Stimulated activated CD4-positive, alpha-beta T cell treated with anti-CD3 and anti-CD28 coated beads, Interleukin-2, amount 100 ng/mL, for 24 hours (primary cell): ENCODE results near the gene YWHAG.
"Not testable (repeated sequence)": the region's sequence is repeated elsewhere in the genome, so short reads cannot be mapped to it uniquely, and the experiment has no call there.

Source experiments
- DNase-seq, 2 donors: peaks; one replicate each; pipeline ENCODE4 v3.0.0-alpha.2; 2020

Gene YWHAG

GRCh38 chr7:76358481-76359110, at the start of gene YWHAG:
Gene YWHAG, minus strand, starts transcription at chr7:76358991. Its CDS starts 183 bp downstream, at chr7:76358808.
- DNase-seq: peak; percentile 89 to 90

DNA sequence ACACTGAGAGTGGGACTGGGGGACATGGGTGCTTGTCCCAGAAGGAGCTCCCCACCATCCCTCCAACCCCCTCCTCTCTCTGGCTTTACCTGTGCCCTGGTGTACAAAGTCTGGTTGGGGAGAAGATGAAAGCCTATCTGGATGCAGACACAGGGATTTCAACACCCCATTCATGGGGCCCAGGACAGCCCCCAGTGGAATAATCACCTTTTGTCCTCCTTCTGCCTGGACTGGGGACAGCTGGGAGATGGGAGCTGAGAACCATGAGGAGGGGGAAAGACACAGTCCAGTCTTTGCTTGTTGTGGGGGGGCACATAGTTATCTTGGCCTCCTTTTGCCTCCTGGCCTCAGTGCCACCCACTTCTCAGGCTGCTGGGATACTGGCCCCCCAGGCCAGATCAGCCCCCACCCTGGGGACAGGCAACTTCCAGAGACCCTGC, 49.4 kb upstream of the YWHAG start:
- no peak for DNase-seq

DNA sequence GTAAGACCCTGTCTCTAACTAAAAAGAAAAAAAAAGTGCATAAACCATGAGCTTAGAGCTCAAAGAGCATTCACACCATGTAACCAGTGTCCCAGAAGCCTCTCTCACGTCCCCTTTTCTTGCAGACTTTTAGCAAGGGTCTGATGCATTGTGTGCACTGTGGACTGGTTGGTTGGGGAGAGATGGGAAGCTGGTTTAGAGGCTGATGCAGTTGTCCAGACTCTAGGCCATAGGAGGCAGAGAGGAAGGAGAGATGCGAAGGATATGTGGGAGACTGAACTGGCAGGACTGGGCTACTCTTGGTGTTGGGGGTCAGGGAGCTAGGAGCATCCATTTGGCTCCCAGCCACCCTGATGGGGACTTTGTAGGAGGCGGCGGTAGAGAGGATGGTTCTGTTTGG, 48.9 kb upstream of the YWHAG start:
- no peak for DNase-seq

DNA sequence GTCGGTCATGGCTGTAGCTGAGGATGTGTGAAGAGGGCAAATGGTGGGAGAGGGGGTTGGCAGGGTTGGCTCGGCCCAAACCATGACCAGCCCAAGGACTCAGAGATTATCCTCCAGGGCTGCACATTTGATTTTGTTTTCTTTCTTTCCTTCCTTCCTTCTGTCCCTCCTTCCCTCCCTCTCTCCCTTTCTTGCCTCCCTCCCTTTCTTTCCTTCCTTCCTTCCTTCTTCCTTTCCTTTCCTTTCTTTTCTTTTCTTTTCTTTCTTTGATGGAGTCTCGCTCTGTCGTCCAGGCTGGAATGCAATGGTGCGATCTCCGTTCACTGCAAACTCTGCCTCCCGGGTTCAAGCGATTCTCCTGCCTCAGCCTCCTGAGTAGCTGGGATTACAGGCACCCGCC, 46.9 kb upstream of the YWHAG start:
- DNase-seq: no peak

DNA sequence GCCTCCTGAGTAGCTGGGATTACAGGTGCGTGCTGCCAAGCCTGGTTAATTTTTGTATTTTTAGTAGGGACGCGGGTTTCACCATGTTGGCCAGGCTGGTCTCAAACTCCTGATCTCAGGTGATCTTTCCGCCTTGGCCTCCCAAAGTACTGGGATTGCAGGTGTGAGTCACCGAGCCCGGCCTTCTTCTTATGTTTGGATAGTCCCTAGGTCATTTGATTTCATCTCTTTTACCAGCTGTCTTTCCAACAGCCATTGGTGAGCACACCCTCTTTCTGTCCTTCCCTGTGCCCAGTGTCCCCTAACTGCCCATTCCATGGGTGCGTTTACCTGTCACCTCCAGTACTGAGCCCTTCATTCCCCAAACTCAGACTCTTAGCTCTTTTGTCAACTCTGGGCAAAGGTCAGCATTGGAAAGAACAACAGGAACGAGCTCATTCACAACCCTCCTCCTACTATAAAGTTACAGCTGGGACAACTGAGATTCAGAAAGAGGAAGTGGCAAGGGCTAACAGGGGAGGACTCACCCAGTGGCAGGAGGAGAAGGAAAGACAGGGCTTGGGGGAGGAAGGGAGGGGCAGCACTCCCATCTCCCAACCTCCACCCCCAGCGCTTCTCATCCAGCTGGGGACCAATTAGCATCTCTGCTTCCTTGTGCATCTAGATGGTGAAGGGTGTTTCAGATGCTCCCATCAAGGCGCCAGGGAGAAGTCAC, 45.1 kb upstream of the YWHAG start:
- DNase-seq: no peak

GRCh38 chr7:76403097-76403496, 44.3 kb upstream of the YWHAG start:
- DNase-seq: not testable (repeated sequence)

DNA sequence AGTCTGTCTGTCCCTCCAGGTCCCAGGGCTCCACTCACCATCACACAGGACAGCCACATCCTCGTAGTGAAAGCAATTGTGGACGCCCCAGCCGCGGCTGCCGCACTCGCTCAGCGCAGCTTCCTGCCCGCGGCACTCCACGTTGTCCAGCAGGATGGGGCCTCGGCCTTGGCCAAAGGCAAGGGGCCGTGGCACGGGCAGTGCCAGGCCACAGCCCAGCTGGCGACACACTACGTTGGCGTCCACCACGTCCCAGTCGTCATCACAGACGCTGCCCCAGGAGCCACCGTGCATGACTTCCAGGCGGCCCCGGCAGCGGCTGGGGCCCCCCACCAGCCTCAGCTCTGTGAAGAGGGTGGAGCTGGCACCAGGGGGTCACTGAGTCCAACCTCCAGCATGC, 41.5 kb upstream of the YWHAG start:
- no peak for DNase-seq

GRCh38 chr7:76397409-76398183, 38.8 kb upstream of the YWHAG start:
- peak; percentile 82 to 88 for DNase-seq

- no peak for DNase-seq
Observed at GRCh38 chr7:76396864-76397263, 38.1 kb upstream of the YWHAG start.

GRCh38 chr7:76395965-76396726, 37.4 kb upstream of the YWHAG start:
- no peak for DNase-seq

DNA sequence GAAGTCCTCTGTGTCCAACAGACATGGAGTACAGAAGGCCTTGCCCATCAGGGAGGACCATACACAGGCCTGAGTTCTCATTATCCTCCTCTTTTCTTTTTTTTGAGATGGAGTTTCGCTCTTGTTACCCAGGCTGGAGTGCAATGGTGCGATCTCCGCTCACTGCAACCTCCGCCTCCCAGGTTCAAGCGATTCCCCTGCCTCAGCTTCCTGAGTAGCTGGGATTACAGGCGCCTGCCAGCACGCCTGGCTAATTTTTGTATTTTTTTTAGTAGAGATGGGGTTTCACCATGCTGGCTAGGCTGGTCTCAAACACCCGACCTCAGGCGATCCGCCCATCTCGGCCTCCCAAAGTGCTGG, 36.8 kb upstream of the YWHAG start:
- not testable (repeated sequence) for DNase-seq

GRCh38 chr7:76394957-76395356, 36.2 kb upstream of the YWHAG start:
- DNase-seq: no peak

DNA sequence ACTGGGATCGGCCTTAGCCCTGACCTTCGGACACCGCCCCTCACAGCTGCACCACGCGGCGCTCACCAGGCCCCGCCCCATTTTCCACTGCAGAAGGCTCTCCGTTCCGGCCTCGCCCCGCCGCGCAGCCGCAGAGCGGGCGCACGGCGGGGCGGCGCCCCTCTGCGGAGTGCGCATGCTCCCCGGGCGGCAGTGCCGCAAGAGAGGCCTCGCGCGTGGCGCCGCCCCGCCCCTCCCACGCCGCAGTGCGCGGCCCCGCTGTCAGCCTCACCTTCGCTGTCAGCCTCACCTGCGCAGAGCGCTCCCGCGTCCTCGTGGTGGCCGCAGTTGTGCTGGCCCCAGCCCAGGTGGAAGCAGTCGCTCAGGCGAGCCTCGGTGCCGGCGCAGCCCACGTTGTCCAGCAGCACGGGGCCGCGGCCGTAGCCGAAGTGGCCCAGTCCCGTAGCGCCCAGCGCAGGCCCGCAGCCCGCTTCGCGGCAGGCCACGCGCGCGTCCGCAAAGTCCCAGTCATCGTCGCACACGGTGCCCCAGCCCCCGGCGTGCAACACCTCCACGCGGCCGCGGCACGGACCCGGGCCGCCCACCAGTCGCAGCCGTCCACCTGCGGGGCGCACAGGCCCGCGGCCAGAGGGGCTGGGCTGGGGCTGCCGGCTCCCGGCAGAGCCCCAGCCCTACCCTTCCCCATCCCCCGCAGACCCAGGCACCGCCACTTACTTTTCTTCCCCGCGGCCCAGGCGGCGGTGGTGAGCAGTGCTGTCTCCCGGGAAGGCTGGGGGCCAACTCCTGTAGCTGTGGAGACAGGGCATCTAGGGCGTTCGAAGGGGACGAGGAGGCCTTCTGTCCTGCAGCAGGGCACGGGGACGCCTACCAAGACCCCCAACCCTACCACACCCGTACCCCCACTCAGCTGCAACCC, 34.6 kb upstream of the YWHAG start:
- peak; percentile 92 for DNase-seq

DNA sequence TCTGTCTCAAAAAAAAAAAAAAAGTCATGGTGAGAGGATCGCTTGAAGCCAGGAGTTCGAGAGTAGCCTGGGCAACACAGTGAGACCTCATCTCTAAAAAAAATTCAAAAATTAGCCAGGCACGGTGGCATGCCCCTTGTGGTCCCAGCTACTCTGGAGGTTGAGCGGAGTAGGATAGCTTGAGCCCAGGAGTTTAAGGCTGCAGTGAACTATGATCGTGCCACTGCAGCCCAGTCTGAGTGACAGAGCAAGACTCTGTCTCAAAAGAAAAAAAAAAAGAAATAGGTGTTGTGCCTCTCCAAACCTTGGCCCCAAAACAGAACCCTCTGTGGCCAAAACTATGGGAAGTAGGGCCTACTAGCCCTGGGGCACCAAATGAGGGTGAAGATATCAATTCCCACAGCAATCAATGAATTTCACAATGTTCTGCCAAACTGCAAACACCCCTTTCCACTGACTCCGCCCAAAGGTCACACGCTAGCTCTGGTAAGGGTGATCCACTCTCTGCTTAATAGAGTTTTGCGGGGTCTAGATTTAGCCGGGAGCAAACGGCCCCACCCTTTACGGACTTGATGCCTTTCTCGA, 33.8 kb upstream of the YWHAG start:
- no peak for DNase-seq

DNA sequence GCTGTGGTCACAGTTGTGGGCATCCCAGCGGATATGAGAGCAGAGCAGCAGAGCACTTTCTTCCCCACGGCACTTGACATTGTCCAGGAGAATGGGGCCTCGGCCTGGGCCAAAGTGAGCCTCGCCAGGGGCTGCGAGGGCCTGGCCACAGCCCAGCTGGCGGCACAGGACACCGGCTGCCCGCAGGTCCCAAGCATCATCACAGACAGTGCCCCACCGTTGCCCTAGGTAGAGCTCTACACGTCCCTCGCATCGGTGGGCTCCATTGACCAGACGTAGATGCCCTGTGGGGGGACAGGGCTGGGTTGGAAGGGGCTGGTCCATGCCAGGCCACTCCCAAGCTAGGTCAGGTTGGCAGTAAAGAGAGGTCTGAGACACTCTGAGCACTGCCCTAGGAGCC, 31.3 kb upstream of the YWHAG start:
- DNase-seq: no peak

DNA sequence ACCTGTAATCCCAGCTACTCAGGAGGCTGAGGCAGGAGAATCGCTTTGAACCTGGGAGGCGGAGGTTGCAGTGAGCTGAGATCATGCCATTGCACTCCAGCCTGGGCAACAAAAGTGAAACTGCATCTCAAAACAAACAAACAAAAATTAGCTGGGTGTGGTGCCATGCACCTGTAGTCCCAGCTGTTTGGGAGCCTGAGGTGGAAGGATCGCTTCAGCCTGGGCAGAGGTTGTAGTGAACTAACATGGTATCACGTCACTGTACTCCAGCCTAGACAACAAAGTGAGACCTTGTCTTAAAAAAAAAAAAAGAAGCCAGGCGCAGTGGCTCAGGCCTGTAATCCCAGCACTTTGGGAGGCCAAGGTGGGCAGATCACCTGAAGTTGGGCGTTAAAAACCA, 29.0 kb upstream of the YWHAG start:
- DNase-seq: not testable (repeated sequence)

DNA sequence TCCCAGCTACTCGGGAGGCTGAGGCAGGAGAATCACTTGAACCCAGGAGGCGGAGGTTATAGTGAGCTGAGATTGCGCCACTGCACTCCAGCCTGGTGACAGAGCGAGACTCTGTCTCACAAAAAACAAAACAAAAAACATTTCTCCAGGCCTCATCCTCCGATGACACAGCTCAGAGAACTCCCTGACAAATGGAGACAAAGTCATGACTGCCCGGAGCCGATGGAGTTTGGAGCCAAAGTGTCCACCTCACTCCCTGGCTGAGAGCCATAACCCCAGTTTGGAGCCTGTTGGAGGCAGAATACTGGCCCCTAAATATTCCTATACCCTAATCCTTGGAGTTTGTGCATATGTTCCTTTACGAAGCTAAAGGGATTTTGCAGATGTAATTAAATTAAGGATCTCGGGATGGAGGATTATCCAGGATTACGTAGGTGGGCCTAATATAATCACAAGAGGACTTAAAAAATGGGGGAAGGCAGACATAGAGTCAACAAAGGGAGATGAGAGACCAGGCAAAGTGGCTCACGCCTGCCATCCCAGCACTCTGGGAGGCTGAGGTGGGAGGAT, 28.0 kb upstream of the YWHAG start:
- no peak for DNase-seq

- DNase-seq: no peak
Observed at GRCh38 chr7:76383089-76383944, 24.5 kb upstream of the YWHAG start.

- no peak for DNase-seq
Observed at GRCh38 chr7:76381814-76382213, 23.0 kb upstream of the YWHAG start.

DNA sequence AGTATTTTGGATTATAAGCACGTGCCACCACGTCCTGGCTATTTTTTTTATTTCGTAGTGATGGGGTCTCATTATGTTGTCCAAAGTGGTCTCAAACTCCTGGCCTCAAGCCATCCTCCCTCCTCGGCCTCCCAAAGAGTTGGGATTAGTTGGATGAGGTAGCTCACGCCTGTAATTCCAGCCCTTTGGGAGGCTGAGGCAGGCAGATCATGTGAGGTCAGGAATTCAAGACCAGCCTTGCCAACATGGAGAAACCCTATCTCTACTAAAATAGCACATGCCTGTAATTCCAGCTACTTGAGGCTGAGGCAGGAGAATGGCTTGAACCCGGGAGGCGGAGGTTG, 21.8 kb upstream of the YWHAG start:
- no peak for DNase-seq
